ENCODE results near the gene SNX15. TPM values are rescaled to one million over a fixed set of nuclear protein-coding genes. Genes with fewer than 3 reads are reported as not detected.

The SNX15 gene
- total RNA-seq, 1 experiment from 2014 or later = 6.2 TPM

DNA sequence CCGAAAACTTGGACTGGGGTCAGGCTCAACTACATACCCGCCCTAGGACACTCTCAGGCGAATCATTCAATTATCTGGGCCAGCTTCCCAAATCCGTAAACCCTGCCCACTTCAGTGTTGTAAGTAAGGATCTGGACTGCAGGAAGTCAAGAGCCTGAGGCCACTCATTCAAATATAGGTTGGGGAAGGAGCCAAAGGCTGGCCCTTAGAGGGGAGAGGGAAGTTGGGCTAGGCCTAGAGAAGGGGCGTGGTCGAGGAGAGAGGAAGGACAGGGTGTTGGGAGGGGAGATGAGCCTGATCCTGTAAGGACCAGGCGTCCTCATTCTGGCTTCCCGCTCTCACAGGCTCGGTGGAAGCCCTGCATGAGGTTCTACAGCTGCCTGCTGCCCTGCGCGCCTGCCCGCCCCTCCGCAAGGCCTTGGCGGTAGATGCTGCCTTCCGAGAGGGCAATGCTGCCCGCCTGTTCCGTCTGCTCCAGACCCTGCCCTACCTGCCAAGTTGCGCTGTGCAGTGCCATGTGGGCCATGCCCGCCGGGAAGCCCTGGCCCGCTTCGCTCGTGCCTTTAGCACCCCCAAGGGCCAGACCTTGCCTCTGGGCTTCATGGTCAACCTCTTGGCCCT lies 16.8 kb downstream of the SNX15 start:
- in situ Hi-C loops (cut with HindIII; ENCODE audit: low pct_unique_long_range_greater_than_20kb, low sequenced_read_pairs) = no loop called here
- no peak for DNase-seq (ENCODE audit: low read depth, low spot score)

DNA sequence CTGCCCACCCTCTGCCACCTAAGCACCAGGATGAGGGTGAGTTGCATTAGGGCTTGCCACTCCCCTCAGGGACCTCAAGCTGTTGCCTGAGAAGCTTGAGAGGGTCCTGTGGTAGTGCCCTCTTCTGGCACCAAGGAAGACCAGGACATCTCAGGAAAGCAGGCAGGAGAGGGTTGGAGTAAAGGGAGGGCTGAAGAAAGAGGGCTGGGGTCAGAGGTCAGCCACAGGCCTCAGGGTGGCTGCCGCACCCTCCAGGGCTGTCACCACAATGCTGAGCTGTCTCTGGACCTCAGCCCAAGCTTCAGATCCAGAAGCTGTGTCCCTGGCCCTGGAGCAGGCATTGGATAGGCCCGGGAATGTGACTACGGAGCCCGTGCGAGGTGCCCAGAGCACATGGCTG lies 17.8 kb downstream of the SNX15 start:
- in situ Hi-C loops (cut with HindIII; ENCODE audit: low pct_unique_long_range_greater_than_20kb, low sequenced_read_pairs) = no loop called here

DNA sequence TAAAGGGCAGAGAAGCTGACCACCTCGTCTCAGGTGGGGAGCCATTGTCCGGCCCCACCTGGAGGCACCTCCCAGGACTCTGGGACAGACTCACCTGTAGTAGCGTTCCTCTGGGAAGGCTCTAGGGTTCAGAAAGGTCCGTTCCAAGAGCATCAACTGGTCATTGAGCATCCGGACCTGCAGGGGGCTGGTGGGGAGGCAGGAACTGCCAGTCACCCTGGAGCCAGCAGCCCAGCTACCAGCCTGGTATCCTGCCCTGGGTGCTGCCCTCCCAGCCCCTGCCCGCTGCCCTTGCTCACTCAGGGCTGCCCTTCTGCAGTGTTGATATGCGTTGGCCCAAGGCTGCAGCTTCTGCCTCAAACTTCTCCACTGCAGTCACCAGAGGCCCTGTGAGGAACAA lies 18.5 kb downstream of the SNX15 start:
- DNase-seq (ENCODE audit: low read depth, low spot score) = no peak
- in situ Hi-C loops (cut with HindIII; ENCODE audit: low pct_unique_long_range_greater_than_20kb, low sequenced_read_pairs) = no loop called here

More for the DNA sequence above, 17.8 kb downstream of the SNX15 start:
- DNase-seq (ENCODE audit: low read depth, low spot score) = no peak

DNA sequence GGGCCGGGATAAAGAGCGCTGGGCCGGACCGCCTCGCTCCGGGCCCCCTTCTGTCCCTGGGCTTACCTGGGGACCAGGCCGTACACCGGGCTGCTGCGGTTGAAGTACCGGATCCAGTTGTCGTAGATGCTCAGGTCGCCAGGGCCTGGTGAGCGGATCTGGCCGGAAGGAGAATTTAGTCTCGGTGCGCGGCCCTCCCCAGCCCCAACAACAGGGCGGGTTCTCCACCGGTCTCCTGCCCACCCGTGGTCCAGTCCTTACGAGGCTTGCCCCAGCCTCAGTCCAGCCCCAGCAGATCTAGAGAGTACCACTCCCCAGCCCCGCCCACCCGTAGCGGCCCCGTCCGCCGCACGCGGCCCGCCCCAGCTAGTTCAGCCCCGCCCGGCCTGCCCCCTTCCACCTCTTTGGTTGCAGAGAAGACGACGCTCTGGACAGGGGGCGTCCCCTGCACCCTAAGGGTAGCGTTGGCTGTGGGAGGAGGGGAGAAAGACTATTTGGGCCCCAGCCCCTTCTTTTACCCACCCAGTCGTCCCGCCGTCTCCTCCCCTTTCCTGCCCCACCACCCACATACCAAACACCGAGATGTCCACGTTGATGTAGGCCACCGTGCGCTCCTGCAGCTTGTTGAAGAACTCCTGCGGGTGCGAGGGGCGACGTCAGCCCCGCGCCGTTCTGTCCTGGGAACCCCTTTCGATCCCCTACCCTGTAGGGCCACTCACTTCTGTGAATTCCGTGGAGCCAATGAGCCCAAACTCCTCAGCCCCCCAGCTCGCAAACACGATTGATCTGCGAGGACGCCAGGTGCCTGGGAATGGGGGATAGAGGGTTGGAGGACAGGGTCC lies 20.6 kb downstream of the SNX15 start:
- in situ Hi-C loops (cut with HindIII; ENCODE audit: low pct_unique_long_range_greater_than_20kb, low sequenced_read_pairs) = no loop called here
- DNase-seq (ENCODE audit: low read depth, low spot score) = no peak

DNA sequence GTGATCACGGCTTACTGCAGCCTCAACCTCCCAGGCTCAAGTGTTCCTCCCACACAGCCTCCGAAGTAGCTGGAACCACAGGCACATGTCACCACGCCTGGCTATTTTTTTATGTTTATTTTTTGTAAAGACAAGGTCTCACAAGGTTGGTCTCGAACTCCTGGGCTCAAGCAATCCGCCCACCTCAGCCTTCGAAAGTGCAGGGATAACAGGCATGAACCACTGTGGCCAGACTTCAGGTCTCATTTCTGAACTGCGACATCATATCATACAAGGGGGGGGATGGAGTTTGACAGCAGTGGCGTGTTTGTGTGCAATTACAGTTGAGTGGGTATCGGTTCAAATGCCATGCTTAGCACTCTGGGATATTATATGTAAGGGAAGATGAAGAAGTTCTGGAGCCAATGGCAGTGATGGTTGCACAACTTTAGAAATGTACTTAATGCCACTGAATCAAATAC lies 24.2 kb downstream of the SNX15 start:
- in situ Hi-C loops (cut with HindIII; ENCODE audit: low pct_unique_long_range_greater_than_20kb, low sequenced_read_pairs) = no loop called here
- no peak for DNase-seq (ENCODE audit: low read depth, low spot score)

DNA sequence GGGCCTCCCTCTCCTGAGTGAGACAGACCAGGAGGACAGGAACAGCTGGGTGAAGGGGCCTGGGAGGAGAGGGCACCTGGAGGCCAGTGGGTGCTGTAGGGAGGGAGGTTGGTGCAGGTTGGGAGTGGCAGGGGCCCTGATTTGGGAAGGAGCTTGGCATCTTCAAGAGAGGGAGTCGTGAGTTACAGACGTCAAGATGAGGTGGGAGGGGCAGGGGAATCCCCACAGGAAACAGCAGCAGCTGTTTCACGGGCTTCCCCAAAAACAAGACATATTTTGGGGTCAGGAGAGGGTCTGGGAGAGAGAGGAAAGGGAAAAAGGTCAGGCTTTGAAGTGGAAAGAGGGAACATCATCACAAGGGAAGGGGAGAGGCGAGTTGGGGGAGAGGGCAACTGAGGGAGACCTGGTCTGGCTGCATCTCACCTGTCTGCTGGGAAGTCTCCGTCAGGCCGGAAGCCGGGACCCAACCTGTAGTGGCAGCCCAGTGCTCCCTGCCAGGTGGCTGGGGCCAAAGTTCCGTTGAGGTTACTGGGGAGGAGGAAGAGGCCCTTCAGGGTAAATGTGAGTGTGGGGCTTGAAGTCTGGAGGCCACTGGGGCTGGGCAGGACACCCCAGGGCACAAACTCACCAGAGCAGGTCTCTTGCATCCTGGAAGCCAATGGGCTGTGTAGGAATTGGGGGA lies 26.7 kb downstream of the SNX15 start:
- in situ Hi-C loops (cut with HindIII; ENCODE audit: low pct_unique_long_range_greater_than_20kb, low sequenced_read_pairs) = no loop called here
- DNase-seq (ENCODE audit: low read depth, low spot score) = no peak

DNA sequence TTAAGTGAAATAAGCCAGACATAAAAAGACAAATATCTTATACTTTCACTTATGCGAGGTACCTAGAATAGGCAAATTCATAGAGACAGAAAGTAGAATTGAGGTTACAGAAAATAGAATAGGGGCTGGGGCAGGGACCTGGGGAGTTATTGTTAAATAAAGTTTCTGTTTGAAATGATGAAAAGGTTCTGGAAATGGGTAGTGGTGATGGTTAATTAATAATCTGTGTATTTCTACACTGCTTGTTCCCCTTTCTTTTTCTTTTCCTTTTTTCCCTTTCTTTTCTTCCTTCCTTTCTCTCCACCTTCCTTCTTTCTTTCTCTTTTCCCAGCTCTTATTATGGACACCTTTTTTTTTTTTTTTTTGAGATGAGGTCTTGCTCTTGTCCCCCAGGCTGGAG lies 28.3 kb downstream of the SNX15 start:
- in situ Hi-C loops (cut with HindIII; ENCODE audit: low pct_unique_long_range_greater_than_20kb, low sequenced_read_pairs) = no loop called here
- no peak for DNase-seq (ENCODE audit: low read depth, low spot score)

DNA sequence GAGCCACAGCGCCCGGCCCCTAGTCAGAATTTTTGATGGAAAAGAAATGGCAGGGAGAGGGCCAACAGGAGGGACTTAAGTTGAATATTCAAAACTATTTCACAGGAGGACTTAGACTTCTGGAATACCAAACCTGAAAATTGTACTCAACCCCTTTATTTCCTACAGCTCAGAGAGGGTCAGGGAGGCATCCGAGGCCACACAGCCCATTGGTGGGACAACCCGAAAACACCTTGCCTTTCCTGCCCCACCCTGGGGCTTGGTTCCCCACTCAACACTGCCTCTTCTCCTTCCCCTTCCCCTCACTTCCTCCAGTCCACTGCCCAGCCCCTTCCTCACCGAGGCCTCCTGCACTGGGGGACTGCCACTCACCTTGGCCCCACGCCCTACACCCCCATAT lies 29.8 kb downstream of the SNX15 start:
- in situ Hi-C loops (cut with HindIII; ENCODE audit: low pct_unique_long_range_greater_than_20kb, low sequenced_read_pairs) = no loop called here
- DNase-seq (ENCODE audit: low read depth, low spot score) = no peak

DNA sequence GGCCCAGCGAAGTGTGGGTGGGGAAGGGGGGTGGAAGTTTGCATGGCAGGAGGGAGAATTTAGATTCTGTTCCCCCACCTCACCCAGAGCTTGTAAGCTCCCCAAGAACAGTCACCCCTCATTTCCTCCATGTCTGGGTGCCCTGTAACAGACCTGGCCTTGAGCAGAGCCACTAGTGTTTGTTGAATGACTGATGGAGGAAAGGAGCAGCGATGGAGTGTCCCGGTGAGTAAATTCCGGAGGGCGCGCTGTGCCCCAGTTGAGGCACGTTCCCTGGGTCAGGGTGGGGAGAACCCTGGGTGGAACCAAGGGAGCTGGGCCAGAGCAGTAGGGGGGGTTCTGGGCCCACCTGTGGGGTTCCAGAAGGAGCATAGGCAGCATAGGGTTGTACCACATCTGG lies 30.3 kb downstream of the SNX15 start:
- no peak for DNase-seq (ENCODE audit: low read depth, low spot score)
- in situ Hi-C loops (cut with HindIII; ENCODE audit: low pct_unique_long_range_greater_than_20kb, low sequenced_read_pairs) = no loop called here

DNA sequence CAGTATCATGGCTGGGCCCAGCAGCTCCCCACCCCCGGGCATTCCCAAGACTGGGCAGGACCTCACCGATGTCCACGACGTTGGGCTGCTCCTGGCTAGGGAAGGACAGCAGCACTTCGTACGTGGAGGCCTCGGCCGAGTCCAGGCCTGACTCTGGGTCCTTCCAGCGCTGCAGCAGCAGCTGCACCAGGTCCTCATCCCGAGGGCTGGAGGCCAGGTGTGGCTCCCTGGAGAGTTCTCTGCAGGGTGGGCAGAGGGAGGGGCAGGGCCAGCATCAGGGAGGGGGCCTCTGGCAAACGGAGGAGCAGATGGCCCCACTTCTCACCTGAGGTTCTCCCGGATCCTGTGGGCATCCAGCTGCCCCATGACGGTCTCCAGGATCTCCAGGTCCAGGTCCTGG lies 30.8 kb downstream of the SNX15 start:
- in situ Hi-C loops (cut with HindIII; ENCODE audit: low pct_unique_long_range_greater_than_20kb, low sequenced_read_pairs) = no loop called here
- DNase-seq (ENCODE audit: low read depth, low spot score) = no peak

DNA sequence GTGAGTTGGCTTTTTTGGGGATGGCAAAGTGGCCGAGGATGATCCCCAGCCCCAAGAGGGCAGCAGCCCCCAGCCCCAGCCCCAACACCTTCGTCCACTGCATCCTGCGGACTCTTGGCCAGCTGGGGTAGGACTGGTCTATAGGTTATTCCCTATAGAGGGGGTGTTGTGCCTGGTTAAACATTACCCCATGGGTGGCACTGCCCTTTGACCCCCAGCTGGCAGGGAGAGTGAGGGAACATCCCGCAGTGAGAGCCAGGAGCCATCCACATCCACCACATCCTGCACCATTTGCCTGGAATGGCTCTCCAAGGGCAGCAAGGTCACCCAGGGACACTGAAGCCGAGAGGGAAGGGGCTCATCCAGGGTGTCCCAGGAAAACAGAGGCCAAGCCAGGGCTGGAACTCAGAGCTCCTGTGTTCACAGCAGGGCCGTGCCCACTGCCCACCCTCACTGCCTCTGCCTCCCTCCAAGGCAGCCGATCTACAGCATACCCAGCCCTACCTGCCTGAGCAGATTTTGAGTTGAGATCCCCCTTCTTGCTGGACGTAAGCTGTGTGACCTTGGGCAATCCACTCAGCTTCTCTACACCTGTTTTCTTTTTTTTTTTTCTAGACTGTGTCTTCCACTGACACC lies 31.3 kb downstream of the SNX15 start, which contains the start of gene NAALADL1:
Gene NAALADL1, minus strand, starts transcription at position 135 of the 636 bp plus-strand sequence. Its CDS starts 32 bp downstream, at position 103.
- DNase-seq (ENCODE audit: low read depth, low spot score) = no peak
- in situ Hi-C loops (cut with HindIII; ENCODE audit: low pct_unique_long_range_greater_than_20kb, low sequenced_read_pairs) = no loop called here

DNA sequence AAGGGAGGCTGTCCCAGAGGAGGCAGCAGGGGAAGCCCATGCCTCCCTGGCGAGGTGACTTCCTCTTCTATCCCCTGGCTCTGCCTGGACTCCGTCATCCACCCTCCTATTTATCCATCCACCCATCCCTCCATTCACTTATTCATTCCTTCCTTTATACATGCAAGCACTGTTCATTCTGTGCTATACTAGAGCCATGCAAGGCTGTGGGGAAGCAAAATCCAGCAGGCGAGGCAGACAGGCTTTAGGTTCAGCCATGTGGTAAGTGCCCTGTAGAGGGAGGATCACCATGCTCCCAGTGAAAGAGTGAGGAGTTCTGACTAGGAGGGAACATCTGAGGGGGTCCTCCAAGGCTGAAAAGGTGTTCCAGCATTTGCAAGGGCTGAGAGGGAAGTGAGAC lies 32.3 kb downstream of the SNX15 start:
- DNase-seq (ENCODE audit: low read depth, low spot score) = no peak
- in situ Hi-C loops (cut with HindIII; ENCODE audit: low pct_unique_long_range_greater_than_20kb, low sequenced_read_pairs) = no loop called here

DNA sequence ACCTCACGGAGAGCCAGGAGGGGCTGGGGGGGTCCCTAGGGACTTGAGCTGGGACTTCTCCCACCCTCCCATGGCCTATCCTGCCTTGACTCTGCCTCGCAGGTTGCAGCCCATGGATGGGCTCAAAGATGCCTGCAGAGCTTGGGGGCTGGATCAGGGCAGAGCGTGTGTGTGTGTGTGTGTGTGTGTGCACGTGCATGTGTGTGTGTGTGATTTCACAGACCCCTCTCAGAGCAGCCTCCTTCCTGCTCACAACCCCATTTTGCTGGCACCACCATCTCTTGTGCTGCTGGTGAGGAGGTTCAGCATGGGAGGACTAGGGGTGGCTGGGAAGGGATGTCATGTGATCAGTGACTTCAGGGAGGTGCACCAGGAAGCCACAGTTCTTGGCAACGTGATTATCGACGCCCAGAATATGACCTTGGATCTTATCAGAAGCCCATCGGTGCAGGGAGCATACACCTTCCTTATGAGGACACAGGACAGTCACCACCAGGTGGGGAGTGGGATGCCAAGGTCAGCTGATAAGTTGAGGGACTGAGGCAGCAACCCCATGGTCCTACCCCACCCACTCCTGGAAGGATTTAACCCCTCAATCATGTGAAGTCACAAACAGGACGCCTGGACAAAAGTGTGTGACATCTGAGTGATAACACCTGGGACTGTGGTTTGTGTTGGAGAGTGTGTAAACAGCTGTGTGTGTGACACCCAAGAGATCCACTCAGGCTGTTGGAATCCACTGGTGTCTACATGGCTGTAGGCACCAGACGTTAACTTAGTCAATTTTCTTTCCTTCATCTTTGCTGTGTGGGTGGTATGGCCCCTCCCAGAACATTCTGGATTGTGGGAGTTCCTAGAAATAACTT lies 33.0 kb downstream of the SNX15 start:
- in situ Hi-C loops (cut with HindIII; ENCODE audit: low pct_unique_long_range_greater_than_20kb, low sequenced_read_pairs) = no loop called here
- no peak for DNase-seq (ENCODE audit: low read depth, low spot score)

DNA sequence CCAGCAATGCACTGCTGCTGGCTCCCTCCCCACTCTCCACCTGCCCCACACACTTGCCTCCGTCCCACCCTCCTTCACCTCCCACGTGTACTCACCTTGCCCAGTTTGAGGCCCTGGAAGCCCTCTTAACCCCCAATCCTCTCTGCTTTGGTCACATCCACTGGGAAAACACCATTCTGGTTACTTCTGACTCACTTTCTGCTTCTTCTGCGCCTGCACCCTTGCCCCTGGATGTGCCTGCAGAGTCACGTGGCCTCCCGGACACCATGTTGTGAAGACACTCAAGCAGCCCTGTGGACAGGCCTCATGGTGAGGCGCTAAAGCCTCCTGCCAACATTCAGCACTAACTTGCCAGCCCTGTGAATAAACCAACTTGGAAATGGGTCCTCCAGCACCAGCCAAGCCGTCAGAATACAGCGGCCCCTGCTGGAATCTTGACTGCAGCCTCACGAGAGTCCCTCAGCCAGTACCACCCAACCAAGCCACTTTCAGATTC lies 33.7 kb downstream of the SNX15 start:
- in situ Hi-C loops (cut with HindIII; ENCODE audit: low pct_unique_long_range_greater_than_20kb, low sequenced_read_pairs) = no loop called here
- DNase-seq (ENCODE audit: low read depth, low spot score) = peak; percentile 54

DNA sequence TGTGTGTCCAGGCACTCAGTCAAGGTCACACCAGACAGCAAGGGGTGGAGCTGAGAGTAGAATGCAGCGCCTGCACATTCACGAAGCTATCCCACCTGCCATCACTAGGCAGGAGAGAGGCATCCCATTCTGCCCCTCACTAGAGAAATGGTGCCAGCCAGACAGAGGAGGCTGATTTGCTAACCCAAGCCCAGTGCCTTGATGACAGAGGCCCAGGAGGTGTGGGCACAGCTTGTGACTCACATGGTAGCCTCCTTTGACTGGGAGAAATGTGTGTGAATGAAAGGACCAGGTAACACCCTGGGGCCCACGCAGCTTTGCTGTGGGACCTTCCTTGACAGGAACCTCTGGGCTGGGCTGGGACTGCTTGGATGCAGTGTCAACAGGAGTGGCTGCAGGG lies 36.3 kb downstream of the SNX15 start:
- in situ Hi-C loops (cut with HindIII; ENCODE audit: low pct_unique_long_range_greater_than_20kb, low sequenced_read_pairs) = no loop called here
- DNase-seq (ENCODE audit: low read depth, low spot score) = no peak

DNA sequence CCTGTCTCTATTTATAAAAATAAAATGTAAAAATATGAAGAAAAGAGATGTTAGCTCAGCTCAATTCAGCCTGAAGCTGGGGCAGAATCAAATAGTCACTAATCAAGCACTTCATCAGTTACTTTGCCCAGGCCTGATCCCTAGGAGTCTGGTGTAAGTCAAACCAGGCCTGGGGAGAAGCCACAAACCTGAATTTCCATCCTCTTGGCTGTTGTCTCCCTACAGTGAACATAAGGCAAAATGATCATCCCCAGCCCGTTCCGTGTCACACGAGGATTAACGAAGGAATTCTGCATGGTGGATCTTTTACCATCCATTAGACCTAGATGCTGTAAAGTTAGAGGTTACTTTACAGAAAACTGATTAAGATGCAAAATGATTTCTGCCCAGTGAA lies 37.6 kb downstream of the SNX15 start:
- in situ Hi-C loops (cut with HindIII; ENCODE audit: low pct_unique_long_range_greater_than_20kb, low sequenced_read_pairs) = no loop called here

DNA sequence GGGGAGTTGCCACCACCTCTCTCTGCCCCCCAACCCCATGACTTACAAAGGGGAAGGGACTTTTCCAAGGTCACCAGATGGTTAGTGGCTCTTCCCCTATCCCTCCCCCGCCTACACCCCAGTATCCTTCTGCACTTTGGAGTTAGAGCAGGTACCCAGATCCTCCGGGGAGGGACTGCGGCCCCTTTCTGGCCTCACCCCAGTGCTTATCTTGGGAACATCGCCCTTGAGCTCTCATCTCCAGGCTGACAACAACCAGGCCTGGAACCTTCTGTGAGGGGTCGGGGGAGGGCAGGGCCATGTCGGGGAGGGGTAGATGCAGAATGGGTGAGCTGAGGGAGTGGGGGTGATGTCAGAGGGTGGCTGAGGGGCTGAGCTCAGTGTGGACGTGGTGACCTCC lies 38.6 kb downstream of the SNX15 start:
- no peak for DNase-seq (ENCODE audit: low read depth, low spot score)
- in situ Hi-C loops (cut with HindIII; ENCODE audit: low pct_unique_long_range_greater_than_20kb, low sequenced_read_pairs) = no loop called here

More for the DNA sequence above, 37.6 kb downstream of the SNX15 start:
- no peak for DNase-seq (ENCODE audit: low read depth, low spot score)

Measured in SK-MEL-5 (cell line).